KMS-11 (cell line): ENCODE results near the gene CDC25C.

Experiments used
- H2AFZ ChIP-seq: fragments of 200-600 bp; sonication (generic); 2 replicates; pipeline ENCODE4 v1.6.1; 2016; ENCODE audit warnings: antibody characterized with exemption, mixed run types, low read depth
- H3K27ac ChIP-seq: fragments of 200-600 bp; sonication (generic); 2 replicates; pipeline ENCODE4 v1.6.1; 2016; ENCODE audit warnings: mild to moderate bottlenecking, mixed run types
- H3K27me3 ChIP-seq: fragments of 200-600 bp; sonication (generic); 2 replicates; pipeline ENCODE4 v1.6.1; 2017; ENCODE audit warnings: mild to moderate bottlenecking, low read depth, mixed run types, moderate library complexity; ENCODE audit not compliant: insufficient read depth
- H3K36me3 ChIP-seq: fragments of 200-600 bp; sonication (generic); 2 replicates; pipeline ENCODE4 v1.6.1; 2017; ENCODE audit warnings: mild to moderate bottlenecking, mixed run types; ENCODE audit not compliant: insufficient read depth
- H3K4me1 ChIP-seq: fragments of 200-600 bp; sonication (generic); 2 replicates; pipeline ENCODE4 v1.6.1; 2016; ENCODE audit warnings: mild to moderate bottlenecking, low read depth, mixed run types; ENCODE audit not compliant: poor library complexity, severe bottlenecking
- H3K4me2 ChIP-seq: fragments of 200-600 bp; sonication (generic); 2 replicates; pipeline ENCODE4 v1.7.0; 2016; ENCODE audit warnings: mild to moderate bottlenecking, mixed run types
- H3K4me3 ChIP-seq: fragments of 200-600 bp; sonication (generic); IDR thresholded peaks from 2 replicates; pipeline ENCODE4 v1.6.1; 2017; ENCODE audit warnings: low read depth, low read length, mixed read lengths; ENCODE audit not compliant: insufficient read depth
- H3K79me2 ChIP-seq: fragments of 200-600 bp; sonication (generic); 2 replicates; pipeline ENCODE4 v1.6.1; 2016; ENCODE audit warnings: low read depth, mixed run types; ENCODE audit not compliant: insufficient read depth
- H3K9ac ChIP-seq: fragments of 200-600 bp; sonication (generic); 2 replicates; pipeline ENCODE4 v1.6.1; 2016; ENCODE audit warnings: mild to moderate bottlenecking, mixed run types
- H4K20me1 ChIP-seq: fragments of 200-600 bp; sonication (generic); 2 replicates; pipeline ENCODE4 v1.6.1; 2016; ENCODE audit warnings: mild to moderate bottlenecking, mixed run types; ENCODE audit not compliant: insufficient read depth
- TF ChIP-seq, protein P1 (sequence below): fragments of 200-600 bp; sonication (generic); conservative IDR thresholded peaks from 2 replicates; pipeline ENCODE4 v1.6.1; 2017; ENCODE audit warnings: low read depth, mild to moderate bottlenecking, antibody characterized with exemption, low read length, moderate library complexity, mixed read lengths

CDC25C gene

DNA sequence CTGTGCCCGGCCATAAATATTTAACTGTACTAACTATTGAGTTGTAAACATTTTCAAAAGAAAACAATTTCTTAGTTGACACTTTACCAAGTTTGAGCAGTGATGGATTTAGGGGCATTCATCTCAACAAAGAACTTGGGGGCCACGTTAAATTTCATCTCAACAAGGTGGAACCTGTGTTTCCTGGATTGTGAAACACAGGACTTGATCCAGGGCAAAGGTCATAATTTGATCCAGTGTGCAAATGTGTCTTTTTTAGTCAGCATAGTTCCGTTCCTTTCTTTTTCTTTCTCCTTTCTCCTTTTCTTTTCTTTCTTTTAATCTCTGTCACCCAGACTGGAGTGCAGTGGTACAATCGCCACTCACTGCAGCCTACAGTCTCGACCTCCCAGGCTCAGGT, 60.3 kb downstream of the CDC25C start:
- no peaks in the 10 kb centered on the region for H4K20me1 ChIP-seq
- TF ChIP-seq, protein P1, sequence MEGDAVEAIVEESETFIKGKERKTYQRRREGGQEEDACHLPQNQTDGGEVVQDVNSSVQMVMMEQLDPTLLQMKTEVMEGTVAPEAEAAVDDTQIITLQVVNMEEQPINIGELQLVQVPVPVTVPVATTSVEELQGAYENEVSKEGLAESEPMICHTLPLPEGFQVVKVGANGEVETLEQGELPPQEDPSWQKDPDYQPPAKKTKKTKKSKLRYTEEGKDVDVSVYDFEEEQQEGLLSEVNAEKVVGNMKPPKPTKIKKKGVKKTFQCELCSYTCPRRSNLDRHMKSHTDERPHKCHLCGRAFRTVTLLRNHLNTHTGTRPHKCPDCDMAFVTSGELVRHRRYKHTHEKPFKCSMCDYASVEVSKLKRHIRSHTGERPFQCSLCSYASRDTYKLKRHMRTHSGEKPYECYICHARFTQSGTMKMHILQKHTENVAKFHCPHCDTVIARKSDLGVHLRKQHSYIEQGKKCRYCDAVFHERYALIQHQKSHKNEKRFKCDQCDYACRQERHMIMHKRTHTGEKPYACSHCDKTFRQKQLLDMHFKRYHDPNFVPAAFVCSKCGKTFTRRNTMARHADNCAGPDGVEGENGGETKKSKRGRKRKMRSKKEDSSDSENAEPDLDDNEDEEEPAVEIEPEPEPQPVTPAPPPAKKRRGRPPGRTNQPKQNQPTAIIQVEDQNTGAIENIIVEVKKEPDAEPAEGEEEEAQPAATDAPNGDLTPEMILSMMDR = no peak
- H3K79me2 ChIP-seq = no peaks in the 10 kb centered on the region
- H2AFZ ChIP-seq = no peak overlapping the region
- H3K4me1 ChIP-seq = no peaks in the 10 kb centered on the region
- H3K27ac ChIP-seq = no peak overlapping the region
- H3K36me3 ChIP-seq = no peaks in the 10 kb centered on the region
- H3K4me2 ChIP-seq = no peak overlapping the region
- no peak overlapping the region for H3K9ac ChIP-seq
- H3K27me3 ChIP-seq = no peaks in the 10 kb centered on the region
- H3K4me3 ChIP-seq = no peak overlapping the region

DNA sequence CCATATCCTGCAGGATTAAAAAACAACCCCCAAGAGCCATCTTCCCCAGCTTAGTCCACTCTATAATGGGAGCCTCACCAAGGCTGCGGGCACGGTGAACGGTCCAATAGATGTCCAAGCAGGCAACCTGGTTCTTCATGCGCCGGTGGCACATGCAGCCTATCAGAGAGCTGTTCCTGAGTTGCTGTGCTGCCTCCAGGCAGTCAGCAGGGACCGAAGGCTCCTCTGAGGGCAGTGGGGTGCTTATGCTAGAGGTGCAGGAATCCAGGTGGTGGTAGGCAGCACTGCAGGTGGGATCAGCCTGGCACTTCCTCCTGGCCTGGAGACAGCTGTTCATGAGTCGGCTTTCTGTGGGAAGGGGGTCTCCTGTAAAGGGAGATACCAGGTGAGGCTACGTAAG, 67.4 kb downstream of the CDC25C start:
- TF ChIP-seq, protein P1 = no peak
- Histone ChIP-seq H3K4me1 (no peaks in the 10 kb centered on the region), H3K9ac (no peak overlapping the region)

DNA sequence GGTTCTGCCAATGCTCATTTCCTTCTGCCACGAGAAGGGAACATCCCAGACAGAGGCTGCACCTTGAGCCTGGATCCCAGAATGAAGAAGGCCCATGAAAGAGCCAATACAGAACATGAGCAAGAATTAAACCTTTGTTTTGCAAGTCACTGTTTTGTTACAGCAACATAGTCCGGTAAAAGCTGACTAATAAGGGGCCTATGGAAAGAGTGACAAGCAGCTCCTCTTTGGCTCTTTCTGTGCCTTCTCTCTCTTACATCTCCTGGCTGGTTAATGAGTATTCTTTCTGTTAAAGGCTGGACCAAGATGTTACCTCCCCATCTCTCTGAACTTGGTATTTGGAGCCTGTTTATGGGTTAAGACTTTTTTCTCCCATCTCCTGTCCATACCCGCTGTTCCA, 68.0 kb downstream of the CDC25C start:
- H3K4me2 ChIP-seq = no peak overlapping the region
- no peaks in the 10 kb centered on the region for H3K4me1 ChIP-seq
- H3K4me3 ChIP-seq = no peak overlapping the region
- no peaks in the 10 kb centered on the region for H4K20me1 ChIP-seq
- H3K36me3 ChIP-seq = no peaks in the 10 kb centered on the region
- H2AFZ ChIP-seq = no peak overlapping the region
- H3K79me2 ChIP-seq = no peaks in the 10 kb centered on the region
- no peak overlapping the region for H3K9ac ChIP-seq
- TF ChIP-seq, protein P1 = no peak
- no peaks in the 10 kb centered on the region for H3K27me3 ChIP-seq
- H3K27ac ChIP-seq = no peak overlapping the region

More for the DNA sequence above, 67.4 kb downstream of the CDC25C start:
- H3K79me2 ChIP-seq = no peaks in the 10 kb centered on the region
- no peaks in the 10 kb centered on the region for H4K20me1 ChIP-seq
- no peak overlapping the region for H2AFZ ChIP-seq
- no peak overlapping the region for H3K27ac ChIP-seq
- H3K4me3 ChIP-seq = no peak overlapping the region
- no peaks in the 10 kb centered on the region for H3K27me3 ChIP-seq
- no peaks in the 10 kb centered on the region for H3K36me3 ChIP-seq
- no peak overlapping the region for H3K4me2 ChIP-seq

DNA sequence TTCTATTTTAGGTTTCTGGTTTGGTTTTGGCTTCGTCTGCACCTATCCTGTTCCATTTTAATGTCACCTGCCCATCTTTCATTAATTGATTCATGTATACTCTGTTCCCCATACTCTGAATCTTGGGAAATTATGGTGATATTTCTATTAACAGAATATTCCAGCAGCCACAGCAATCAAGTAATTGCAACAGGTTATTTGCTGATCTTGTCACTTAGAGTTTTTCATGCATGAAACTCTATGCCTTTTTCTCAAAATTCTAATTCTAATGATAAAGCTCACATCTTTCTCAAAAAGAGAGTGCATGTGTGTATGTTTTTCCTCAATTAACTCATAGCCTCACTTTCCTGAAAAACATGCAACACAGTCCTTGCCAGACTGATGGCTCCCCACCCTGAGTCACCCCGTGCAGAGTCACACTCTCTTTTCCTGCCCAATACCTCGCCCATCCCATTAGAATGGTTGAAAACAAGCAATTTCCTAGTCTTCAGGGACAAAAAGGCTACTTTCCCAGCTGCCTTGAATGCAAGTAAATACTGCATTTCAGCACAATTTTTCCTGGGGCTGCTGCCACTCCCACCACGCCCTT, 72.8 kb downstream of the CDC25C start:
- Histone ChIP-seq H2AFZ (no peak overlapping the region), H3K27ac (no peak overlapping the region), H3K4me1 (no peaks in the 10 kb centered on the region), H3K36me3 (no peaks in the 10 kb centered on the region), H3K27me3 (no peaks in the 10 kb centered on the region), H3K9ac (no peak overlapping the region), H4K20me1 (no peaks in the 10 kb centered on the region), H3K4me2 (no peak overlapping the region), H3K79me2 (no peaks in the 10 kb centered on the region), H3K4me3 (no peak overlapping the region)
- TF ChIP-seq, protein P1 = no peak
